SKM-1 treated with dmso at 0.1 percent for 144 hours (cell line): Measurements from ENCODE around the gene TMEM59L.
A peak's percentile ranks its signal among the peaks of the same experiment; 100 is the strongest.

Source experiments
- DNase-seq: peaks from one replicate; lab custom pipeline; 2025; ENCODE audit not compliant: unreplicated experiment; lab: John Stamatoyannopoulos, UW

The TMEM59L gene

DNA sequence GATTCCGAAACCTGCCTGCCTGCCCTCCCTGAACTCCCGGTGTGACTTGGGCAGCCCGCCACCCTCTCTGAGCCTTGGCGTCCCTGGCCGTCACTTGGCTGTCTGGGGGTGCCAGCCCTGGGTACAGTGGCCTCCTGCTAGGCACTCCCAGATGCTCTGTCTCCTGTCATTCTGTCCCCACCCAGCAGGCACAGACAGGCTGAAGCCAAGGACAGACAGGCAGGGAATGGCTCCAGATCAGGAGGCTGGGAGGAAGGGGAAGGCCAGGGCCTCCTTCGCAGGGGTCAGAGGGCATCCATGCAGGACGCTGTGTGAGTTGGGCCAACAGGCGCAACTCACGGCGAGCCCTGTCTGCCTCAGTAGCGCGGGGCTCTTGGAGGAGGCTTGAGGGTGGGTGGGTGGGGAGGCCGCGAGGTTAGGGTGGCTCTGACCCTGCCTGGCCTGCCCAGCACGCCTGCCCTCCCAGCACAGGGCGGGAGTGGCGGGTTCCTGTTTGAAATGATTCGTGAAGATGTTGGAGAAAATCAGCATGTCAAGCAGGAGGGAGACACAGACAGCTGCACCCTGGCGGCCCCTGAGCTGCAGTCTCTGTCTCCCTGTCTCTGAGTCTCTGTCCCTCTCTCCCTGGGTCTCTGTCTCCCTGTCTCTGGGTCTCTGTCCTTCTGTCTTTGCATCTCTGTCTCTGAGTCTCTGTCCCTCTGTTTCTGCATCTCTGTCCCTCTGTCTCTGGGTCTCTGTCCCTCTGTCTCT, 43.8 kb downstream of the TMEM59L start:
- DNase-seq: no peak

DNA sequence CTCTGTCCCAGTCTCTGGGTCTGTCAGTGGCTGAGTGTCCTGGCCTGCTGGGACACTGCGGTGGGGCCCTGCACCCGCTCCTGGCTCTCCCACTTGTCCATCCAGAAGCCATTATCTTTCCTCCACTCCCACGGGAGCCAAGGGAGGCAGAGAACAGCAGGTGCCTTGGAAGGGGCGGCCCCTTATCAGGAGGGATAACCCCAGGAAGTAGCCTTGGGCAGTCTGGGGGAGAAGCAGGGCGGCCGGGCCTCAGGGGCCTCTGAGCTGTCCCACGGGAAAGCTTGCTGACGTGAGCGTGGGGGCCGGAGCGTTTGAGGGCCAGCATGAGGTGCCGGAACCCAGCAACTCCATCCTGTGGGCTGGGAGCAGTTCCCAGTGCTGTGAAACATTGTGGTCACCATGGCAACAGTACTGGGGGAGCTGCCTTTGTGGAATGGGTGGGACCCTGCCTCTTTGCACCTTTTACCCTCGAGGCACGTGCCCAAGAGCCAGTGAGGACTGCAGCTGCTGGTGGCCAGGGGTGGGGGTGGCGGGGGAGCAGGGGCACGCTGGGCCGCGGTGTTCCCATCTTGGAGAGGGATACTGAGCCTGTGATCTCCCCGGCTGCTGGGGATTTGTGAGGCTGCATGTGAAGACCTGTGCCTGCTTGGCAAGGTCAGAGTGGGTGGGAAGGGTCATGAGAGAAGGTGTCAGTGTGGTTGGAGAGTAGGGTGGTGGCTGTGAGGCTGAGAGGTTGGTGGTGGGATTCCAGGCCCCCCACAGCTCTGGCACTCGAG, 45.1 kb downstream of the TMEM59L start:
- no peak for DNase-seq

DNA sequence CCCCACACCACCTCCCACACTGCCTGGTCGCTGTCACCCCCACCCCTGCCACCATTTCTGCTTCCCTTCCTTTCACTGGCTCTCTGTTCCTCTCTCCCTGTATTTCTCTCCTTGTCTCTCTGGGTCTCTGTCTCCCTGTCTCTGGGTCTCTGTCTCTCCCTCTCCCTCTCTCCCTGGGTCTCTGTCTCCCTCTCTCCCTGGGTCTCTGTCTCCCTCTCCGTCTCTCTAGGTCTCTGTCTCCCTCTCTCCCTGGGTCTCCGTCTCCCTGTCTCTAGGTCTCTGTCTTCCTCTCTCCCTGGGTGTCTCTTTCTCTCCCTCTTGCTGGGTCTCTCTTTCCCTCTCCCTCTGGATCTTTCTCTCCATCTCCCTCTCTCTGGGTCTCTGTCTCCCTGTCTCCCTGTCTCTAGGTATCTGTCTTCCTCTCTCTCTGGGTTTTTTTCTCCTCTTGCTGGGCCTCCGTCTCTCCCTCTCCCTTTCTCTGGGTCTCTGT, 45.7 kb downstream of the TMEM59L start:
- no peak for DNase-seq

GRCh38 chr19:18659281-18660050, 46.8 kb downstream of the TMEM59L start:
- DNase-seq: peak; percentile 33

GRCh38 chr19:18660051-18660910, 47.6 kb downstream of the TMEM59L start:
- no peak for DNase-seq

DNA sequence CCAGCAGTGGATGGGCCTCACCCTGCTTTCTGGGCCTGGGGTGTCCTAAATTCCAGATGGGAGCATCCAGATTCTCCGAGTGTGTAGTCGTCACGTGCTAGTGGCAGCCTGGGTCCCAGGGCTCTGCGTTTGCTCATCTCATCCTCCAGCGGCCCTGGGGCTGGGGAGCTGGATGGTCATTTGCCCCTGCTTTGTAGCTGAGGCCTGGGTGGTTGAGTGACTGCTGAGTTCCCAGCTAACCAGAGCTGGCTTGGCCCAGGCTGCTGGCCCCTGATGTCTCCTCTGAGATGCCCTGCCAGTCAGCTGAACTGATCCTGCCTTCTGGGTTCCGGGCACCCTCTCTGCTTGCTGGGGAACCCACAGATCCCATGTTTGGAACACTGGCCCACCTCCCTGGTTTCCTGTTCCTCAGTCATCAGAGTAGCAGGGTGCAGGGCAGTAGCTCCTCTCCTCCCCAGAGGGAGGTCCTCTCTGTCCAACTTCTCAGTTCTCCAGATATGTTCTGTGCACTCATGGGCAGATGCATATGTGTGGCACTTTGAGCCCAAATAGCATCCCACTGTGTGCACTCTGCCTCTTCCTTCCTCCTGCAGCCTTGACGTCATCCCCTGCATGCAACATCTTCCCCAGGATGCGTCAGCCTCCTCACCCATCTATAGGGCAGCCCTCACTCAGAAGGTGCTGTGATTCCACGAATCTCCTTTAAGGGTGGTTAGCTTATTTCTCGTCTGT, 48.4 kb downstream of the TMEM59L start:
- DNase-seq: no peak

GRCh38 chr19:18662972-18663732, 50.5 kb downstream of the TMEM59L start:
- DNase-seq: no peak

DNA sequence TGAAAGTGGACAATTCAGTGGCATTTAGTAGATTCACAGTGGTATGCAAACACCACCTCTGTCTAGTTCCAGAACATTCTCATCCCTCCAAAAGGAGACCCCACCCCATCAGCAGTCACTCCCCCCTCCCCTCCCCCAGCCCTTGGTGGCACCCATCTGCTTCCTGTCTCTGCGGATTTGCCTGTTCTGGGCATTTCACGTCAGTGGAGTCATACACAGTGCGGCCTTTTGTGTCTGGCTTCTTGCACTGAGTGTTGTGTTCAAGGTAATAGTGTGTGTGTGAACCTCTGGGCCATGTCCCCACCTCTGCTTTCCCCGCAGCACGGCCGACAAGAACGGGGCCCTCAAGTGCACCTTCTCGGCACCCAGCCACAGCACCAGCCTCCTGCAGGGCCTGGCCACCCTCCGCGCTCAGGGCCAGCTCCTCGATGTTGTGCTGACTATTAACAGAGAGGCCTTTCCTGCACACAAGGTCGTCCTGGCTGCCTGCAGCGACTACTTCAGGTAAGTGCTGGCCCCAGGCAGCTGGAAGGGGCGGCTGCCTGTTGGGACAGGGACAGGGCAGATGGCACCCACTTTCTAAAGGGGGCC, 51.4 kb downstream of the TMEM59L start:
- DNase-seq: no peak

DNA sequence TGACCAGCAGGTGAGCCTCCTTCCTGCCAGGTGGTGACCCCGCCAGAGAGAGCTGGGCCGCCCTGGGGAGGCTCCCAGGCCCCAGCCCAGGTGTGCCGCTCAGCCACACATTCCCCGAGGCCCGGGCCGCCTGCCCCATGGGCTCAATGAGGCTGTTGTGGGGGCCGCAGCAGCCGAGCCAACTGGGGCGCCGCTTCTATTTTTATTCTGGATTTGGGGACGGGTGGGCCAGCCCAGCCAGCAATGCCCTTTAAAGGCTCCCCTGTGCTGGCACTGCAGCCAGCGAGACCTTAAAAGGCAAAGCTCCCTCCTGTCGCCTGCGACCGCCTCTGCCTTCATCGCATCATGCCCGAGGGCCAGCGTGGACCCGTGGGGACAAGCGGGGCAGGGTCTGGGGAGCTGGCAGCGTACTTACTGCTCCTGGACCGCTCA, 53.1 kb downstream of the TMEM59L start:
- no peak for DNase-seq

GRCh38 chr19:18666317-18666716, 53.6 kb downstream of the TMEM59L start:
- no peak for DNase-seq

- no peak for DNase-seq
Observed at GRCh38 chr19:18666784-18667183, 54.1 kb downstream of the TMEM59L start.

- no peak for DNase-seq
Observed at GRCh38 chr19:18667531-18668251, 55.0 kb downstream of the TMEM59L start.

GRCh38 chr19:18668252-18668631, 55.6 kb downstream of the TMEM59L start:
- DNase-seq: no peak

DNA sequence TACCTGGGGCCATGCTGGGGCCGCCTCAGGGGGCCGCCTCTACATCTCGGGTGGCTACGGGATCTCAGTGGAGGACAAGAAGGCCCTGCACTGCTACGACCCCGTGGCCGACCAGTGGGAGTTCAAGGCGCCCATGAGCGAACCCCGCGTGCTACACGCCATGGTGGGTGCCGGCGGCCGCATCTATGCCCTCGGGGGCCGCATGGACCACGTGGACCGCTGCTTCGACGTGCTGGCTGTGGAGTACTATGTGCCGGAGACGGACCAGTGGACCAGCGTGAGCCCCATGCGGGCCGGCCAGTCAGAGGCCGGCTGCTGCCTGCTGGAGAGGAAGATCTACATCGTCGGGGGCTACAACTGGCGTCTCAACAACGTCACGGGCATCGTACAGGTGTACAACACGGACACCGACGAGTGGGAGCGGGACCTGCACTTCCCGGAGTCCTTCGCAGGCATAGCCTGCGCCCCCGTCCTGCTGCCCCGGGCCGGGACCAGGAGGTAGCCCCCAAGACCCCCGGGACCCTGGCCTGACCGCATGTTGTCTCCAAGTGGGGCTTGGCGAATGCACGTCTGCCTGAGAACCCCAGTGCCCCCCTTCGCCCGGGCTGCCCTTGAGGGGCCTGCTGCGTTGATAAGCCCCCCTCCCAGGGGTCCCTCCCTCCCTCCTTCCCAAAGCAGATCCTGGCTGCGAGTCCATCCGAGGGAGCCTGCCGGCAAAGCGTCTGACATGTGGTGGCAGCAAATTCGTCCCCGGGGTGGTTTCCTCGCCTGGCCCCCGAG, 56.3 kb downstream of the TMEM59L start:
- DNase-seq: no peak

- DNase-seq: no peak
Observed at GRCh38 chr19:18669524-18669817, 56.8 kb downstream of the TMEM59L start.

DNA sequence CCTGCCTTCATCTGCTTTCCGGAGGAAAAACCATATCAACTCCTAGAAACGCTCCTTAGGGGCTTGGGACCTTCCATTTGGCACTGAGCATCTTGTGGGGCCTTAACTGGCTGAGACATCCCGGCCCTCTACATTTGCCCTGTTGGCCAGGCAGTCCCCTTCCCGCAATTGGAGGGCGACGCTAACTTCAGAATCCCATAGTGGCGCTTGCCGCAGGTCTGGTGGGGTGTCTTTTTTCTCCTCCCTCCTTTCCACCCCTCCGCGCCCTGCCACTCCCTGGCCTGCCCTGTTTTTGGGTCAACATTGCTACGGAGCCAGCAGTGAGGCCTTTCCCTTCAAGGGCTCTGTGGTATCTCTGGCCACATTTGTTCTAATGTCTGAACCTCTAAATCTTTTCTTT, 57.2 kb downstream of the TMEM59L start:
- DNase-seq: no peak

DNA sequence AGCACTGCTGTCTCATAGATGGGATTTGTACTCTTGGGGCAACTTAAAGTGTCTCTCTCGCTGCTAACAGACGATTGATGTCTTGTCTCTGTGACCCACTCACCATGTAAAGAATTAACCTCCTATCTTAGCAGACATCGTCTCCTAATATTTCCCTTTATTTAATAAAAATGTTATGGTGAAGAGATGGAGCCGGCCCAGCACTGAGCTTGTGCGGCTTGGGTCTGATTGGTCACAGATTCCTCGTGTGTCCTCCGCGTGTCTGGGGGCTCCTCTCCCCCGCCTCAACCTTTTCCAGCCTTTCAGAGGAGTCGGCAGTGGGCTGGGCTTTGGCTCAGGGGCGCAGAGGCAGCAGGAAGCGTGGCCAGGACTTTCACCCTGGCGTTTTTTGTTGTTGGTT, 57.6 kb downstream of the TMEM59L start:
- DNase-seq: no peak
